Measurements from ENCODE around the gene APOBEC2.

Gene APOBEC2

GRCh38 chr6:41038205-41038604 is 14.8 kb upstream of the APOBEC2 start:
- DNase-seq, result no peak

GRCh38 chr6:41039060-41039998 is 13.7 kb upstream of the APOBEC2 start, which contains the start of gene UNC5CL:
TSS of gene UNC5CL (minus strand) at chr6:41039221. CDS start at chr6:41035074, 4,147 bp downstream.
- DNase-seq, result no peak

GRCh38 chr6:41040101-41040939 is 12.7 kb upstream of the APOBEC2 start:
- DNase-seq, result no peak

GRCh38 chr6:41040940-41041536 is 12.0 kb upstream of the APOBEC2 start:
- DNase-seq, result no peak

GRCh38 chr6:41042226-41043055 is 10.6 kb upstream of the APOBEC2 start, which contains the start of gene TSPO2:
TSS of gene TSPO2 (plus strand) at chr6:41042467. CDS start at chr6:41042986, 519 bp downstream.
- no peak for DNase-seq

GRCh38 chr6:41043151-41043550 is 9.9 kb upstream of the APOBEC2 start:
- no peak for DNase-seq

- no peak for DNase-seq
Observed at GRCh38 chr6:41045664-41046063, 7.3 kb upstream of the APOBEC2 start.

GRCh38 chr6:41046084-41046483 is 6.9 kb upstream of the APOBEC2 start:
- no peak for DNase-seq

GRCh38 chr6:41047306-41047705 is 5.7 kb upstream of the APOBEC2 start:
- DNase-seq, result no peak

GRCh38 chr6:41047745-41048732 is 5.0 kb upstream of the APOBEC2 start:
- no peak for DNase-seq

- DNase-seq, result no peak
Observed at GRCh38 chr6:41049521-41049920, 3.5 kb upstream of the APOBEC2 start.

GRCh38 chr6:41049955-41050354 is 3.0 kb upstream of the APOBEC2 start:
- no peak for DNase-seq

GRCh38 chr6:41050536-41050935 is 2.5 kb upstream of the APOBEC2 start:
- no peak for DNase-seq

GRCh38 chr6:41051873-41052272 is 1.1 kb upstream of the APOBEC2 start:
- DNase-seq, result no peak

- no peak for DNase-seq
Observed at GRCh38 chr6:41054511-41054910, 1.5 kb downstream of the APOBEC2 start.

GRCh38 chr6:41055149-41055548 is 2.1 kb downstream of the APOBEC2 start:
- DNase-seq, result no peak

GRCh38 chr6:41056768-41057490 is 3.9 kb downstream of the APOBEC2 start:
- DNase-seq, result no peak

- DNase-seq, result no peak
Observed at GRCh38 chr6:41058783-41059181, 5.8 kb downstream of the APOBEC2 start.

GRCh38 chr6:41059556-41059955 is 6.6 kb downstream of the APOBEC2 start:
- DNase-seq, result no peak

GRCh38 chr6:41061196-41061726 is 8.3 kb downstream of the APOBEC2 start:
- no peak for DNase-seq
